PC-9 (cell line): ENCODE data around the gene LINGO1. TPM values are rescaled to one million over a fixed set of nuclear protein-coding genes. Genes with fewer than 3 reads are reported as not detected.

Experiments used
- BruUV-seq: library from RNA; stranded (reverse); fragments of 400-500 nt; replicated peaks from 2 replicates; lab custom pipeline; 2021; lab: Mats Ljungman, UMichigan
- CTCF ChIA-PET: fragments of 300-600 bp; sonication (Branson Sonifier 250); formaldehyde crosslinking; loops from one replicate; lab custom pipeline; 2022; ENCODE audit warnings: antibody characterized with exemption; lab: Charles Lee
- POLR2A ChIA-PET: fragments of 300-600 bp; sonication (Branson Sonifier 250); formaldehyde crosslinking; loops from one replicate; lab custom pipeline; 2022; ENCODE audit warnings: antibody characterized with exemption; ENCODE audit not compliant: unreplicated experiment; lab: Charles Lee
- DNase-seq, 2 experiments: peaks; one replicate each; pipeline versions ENCODE4 v3.0.0 to v3.0.0-alpha.2; 2015 to 2022; ENCODE audit warnings: mixed read lengths in 1 of 2
- H2AFZ ChIP-seq: fragments of 200-600 bp; sonication (generic); 2 replicates; pipeline ENCODE4 v1.8.1; 2017; ENCODE audit warnings: antibody characterized with exemption
- H3F3A ChIP-seq: fragments of 200-600 bp; sonication (generic); 2 replicates; pipeline ENCODE4 v1.8.1; 2017; ENCODE audit warnings: antibody characterized with exemption, mild to moderate bottlenecking, low read depth; ENCODE audit not compliant: insufficient read depth
- H3K27ac ChIP-seq: fragments of 200-600 bp; sonication (generic); 2 replicates; pipeline ENCODE4 v1.6.1; 2016; ENCODE audit warnings: mixed run types
- H3K27me3 ChIP-seq: fragments of 200-600 bp; sonication (generic); 2 replicates; pipeline ENCODE4 v1.6.1; 2016; ENCODE audit warnings: low read depth, mixed run types; ENCODE audit not compliant: insufficient read depth
- H3K36me3 ChIP-seq: fragments of 200-600 bp; sonication (generic); 2 replicates; pipeline ENCODE4 v1.6.1; 2016; ENCODE audit warnings: low read depth, mixed run types
- H3K4me1 ChIP-seq: fragments of 200-600 bp; sonication (generic); replicated peaks from 2 replicates; pipeline ENCODE4 v1.6.1; 2016; ENCODE audit warnings: mixed run types; ENCODE audit not compliant: insufficient read depth
- H3K4me2 ChIP-seq: fragments of 200-600 bp; sonication (generic); 2 replicates; pipeline ENCODE4 v1.6.1; 2017; ENCODE audit warnings: mixed run types
- H3K4me3 ChIP-seq: fragments of 200-600 bp; sonication (generic); 2 replicates; pipeline ENCODE4 v1.6.1; 2016; ENCODE audit warnings: mixed run types
- H3K79me2 ChIP-seq: fragments of 200-600 bp; sonication (generic); 2 replicates; pipeline ENCODE4 v1.6.1; 2017; ENCODE audit warnings: low read depth, mixed run types
- H3K9me2 ChIP-seq: fragments of 200-600 bp; sonication (generic); 2 replicates; pipeline ENCODE4 v1.8.1; 2017; ENCODE audit warnings: mild to moderate bottlenecking; ENCODE audit not compliant: insufficient read depth
- H3K9me3 ChIP-seq: fragments of 200-600 bp; sonication (generic); 2 replicates; pipeline ENCODE4 v1.8.1; 2016; ENCODE audit warnings: low read depth; ENCODE audit not compliant: insufficient read depth
- H4K20me1 ChIP-seq: fragments of 200-600 bp; sonication (generic); 2 replicates; pipeline ENCODE4 v1.8.1; 2017; ENCODE audit not compliant: insufficient read depth
- CTCF ChIP-seq: fragments of 200-600 bp; sonication (generic); conservative IDR thresholded peaks from 2 replicates; pipeline ENCODE4 v1.6.1; 2017; ENCODE audit warnings: mixed run types, antibody characterized with exemption, mild to moderate bottlenecking, moderate library complexity
- EZH2 ChIP-seq: fragments of 200-600 bp; sonication (generic); IDR thresholded peaks from 2 replicates; pipeline ENCODE4 v1.8.0; 2017; ENCODE audit warnings: antibody characterized with exemption, low read depth
- intact Hi-C: fragments of 100-400 bp; cut with micrococcal nuclease; formaldehyde crosslinking; loops from one replicate; pipeline ENCODE4 v1.10.0; 2022; ENCODE audit not compliant: unreplicated experiment
- total RNA-seq: library from RNA; stranded (reverse); gene quantifications from 2 replicates; pipeline ENCODE4 v1.2.3, GENCODE V29; 2021

Gene LINGO1
- total RNA-seq, 1 experiment from 2014 or later = not detected

- H3F3A ChIP-seq = no peaks in the 10 kb centered on the region
- H3K79me2 ChIP-seq = no peaks in the 10 kb centered on the region
- no peak overlapping the region for H2AFZ ChIP-seq
- peaks cover 50% of the 10 kb centered on the region for H3K27me3 ChIP-seq
- TF ChIP-seq CTCF = no peak
- no peak for TF ChIP-seq EZH2
- no TSS peak for BruUV-seq
- H3K27ac ChIP-seq = no peak overlapping the region
- H3K36me3 ChIP-seq = no peaks in the 10 kb centered on the region
- no peak overlapping the region for H3K4me2 ChIP-seq
- intact Hi-C loops = loop anchor here (5.0 kb wide), 1 partner anchor 246 kb away; no protein-coding TSS in a partner anchor
- ChIA-PET POLR2A (no interaction called here), CTCF (interaction anchor here (0.6 to 0.8 kb wide), 2 partner anchors 190 to 579 kb away, joined by 4 to 5 read pairs; no protein-coding TSS in a partner anchor)
- H4K20me1 ChIP-seq = no peaks in the 10 kb centered on the region
- H3K4me1 ChIP-seq = no peaks in the 10 kb centered on the region
- H3K4me3 ChIP-seq = no peak overlapping the region
- no peaks in the 10 kb centered on the region for H3K9me2 ChIP-seq
- DNase-seq = peak in 1 of 2 experiments; percentile 33
- H3K9me3 ChIP-seq = no peaks in the 10 kb centered on the region
Observed at GRCh38 chr15:77630956-77631744, 1.6 kb downstream of the LINGO1 start.

GRCh38 chr15:77630056-77630455 is 2.7 kb downstream of the LINGO1 start:
- no peaks in the 10 kb centered on the region for H3K4me1 ChIP-seq
- TF ChIP-seq EZH2 (no peak), CTCF (no peak)
- no peaks in the 10 kb centered on the region for H3F3A ChIP-seq
- no peak overlapping the region for H2AFZ ChIP-seq
- no peaks in the 10 kb centered on the region for H3K36me3 ChIP-seq
- DNase-seq = no peak
- H3K4me3 ChIP-seq = no peak overlapping the region
- H3K9me2 ChIP-seq = no peaks in the 10 kb centered on the region
- H3K79me2 ChIP-seq = no peaks in the 10 kb centered on the region
- no peak overlapping the region for H3K4me2 ChIP-seq
- H3K9me3 ChIP-seq = no peaks in the 10 kb centered on the region
- intact Hi-C loops = loop anchor here (5.0 kb wide), 1 partner anchor 247 kb away; no protein-coding TSS in a partner anchor
- BruUV-seq = no TSS peak
- peaks cover 59% of the 10 kb centered on the region for H3K27me3 ChIP-seq
- ChIA-PET CTCF (interaction anchor here (0.6 kb wide), 2 partner anchors 21 to 537 kb away, joined by 8 to 16 read pairs; no protein-coding TSS in a partner anchor), POLR2A (no interaction called here)
- no peak overlapping the region for H3K27ac ChIP-seq
- H4K20me1 ChIP-seq = no peaks in the 10 kb centered on the region

- peaks cover 59% of the 10 kb centered on the region for H3K27me3 ChIP-seq
- no peaks in the 10 kb centered on the region for H3K79me2 ChIP-seq
- no peak overlapping the region for H3K4me2 ChIP-seq
- intact Hi-C loops = loop anchor here (5.0 kb wide), 1 partner anchor 248 kb away; no protein-coding TSS in a partner anchor
- H3K4me1 ChIP-seq = no peaks in the 10 kb centered on the region
- no peak overlapping the region for H3K4me3 ChIP-seq
- H3K27ac ChIP-seq = no peak overlapping the region
- H3F3A ChIP-seq = no peaks in the 10 kb centered on the region
- ChIA-PET CTCF (no interaction called here), POLR2A (no interaction called here)
- H3K9me2 ChIP-seq = no peaks in the 10 kb centered on the region
- no TSS peak for BruUV-seq
- H4K20me1 ChIP-seq = no peaks in the 10 kb centered on the region
- no peaks in the 10 kb centered on the region for H3K36me3 ChIP-seq
- no peaks in the 10 kb centered on the region for H3K9me3 ChIP-seq
- TF ChIP-seq EZH2 = no peak
- TF ChIP-seq CTCF = no peak
- no peak overlapping the region for H2AFZ ChIP-seq
- no peak for DNase-seq
Observed at GRCh38 chr15:77629070-77630030, 3.4 kb downstream of the LINGO1 start.
